Brain microvascular endothelial cell (primary cell): Measurements from ENCODE around the gene ADGRG6.

ENCODE experiments used
- DNase-seq: peaks from one replicate; pipeline ENCODE4 v3.0.0-alpha.2; 2020
- H3K27ac ChIP-seq: fragments of 250-450 bp; sonication (Bioruptor Pico); 2 replicates; pipeline ENCODE4 v1.5.1; 2020; ENCODE audit warnings: mild to moderate bottlenecking, moderate library complexity
- H3K27me3 ChIP-seq: fragments of 250-450 bp; sonication (Bioruptor Pico); replicated peaks from 2 replicates; pipeline ENCODE4 v1.5.1; 2020; ENCODE audit warnings: mild to moderate bottlenecking
- H3K36me3 ChIP-seq: fragments of 250-450 bp; sonication (Bioruptor Pico); replicated peaks from 2 replicates; pipeline ENCODE4 v1.5.1; 2020; ENCODE audit warnings: mild to moderate bottlenecking
- H3K4me3 ChIP-seq: 2 replicates; pipeline ENCODE4 v1.5.1; 2011; ENCODE audit warnings: low read depth, mild to moderate bottlenecking, control low read depth, low read length, moderate library complexity
- in situ Hi-C: cut with HindIII; loops from 2 replicates; pipeline ENCODE4 v1.10.0; 2017; ENCODE audit warnings: low sequenced_read_pairs, low pct_ligation_motif_present
- TF ChIP-seq, protein P1 (sequence below): IDR thresholded peaks from 2 replicates; pipeline ENCODE4 v1.5.1; 2011; ENCODE audit warnings: low read depth, mild to moderate bottlenecking, moderate library complexity, low read length, control low read depth, inconsistent platforms; ENCODE audit errors: missing control alignments

The ADGRG6 gene

DNA sequence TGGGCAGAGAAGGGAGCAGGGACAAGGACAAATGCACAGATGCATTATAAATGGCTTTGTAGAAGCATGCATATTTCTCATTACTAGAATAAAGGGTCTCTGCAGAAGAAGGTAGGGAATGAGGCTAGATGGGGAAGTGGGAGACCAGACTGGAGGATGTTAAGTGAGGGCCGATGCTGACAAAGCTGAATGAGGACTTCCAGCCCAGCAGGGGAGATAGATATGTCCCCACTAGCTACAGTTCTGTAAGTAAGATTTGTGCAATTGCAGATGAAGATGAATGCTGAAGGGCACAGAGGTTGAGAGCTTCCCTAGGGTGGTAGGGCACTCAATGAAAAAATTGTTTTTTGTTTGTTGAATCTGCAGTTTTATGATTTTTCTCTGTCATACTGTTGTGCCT is 16.9 kb downstream of the ADGRG6 start:
- Histone ChIP-seq H3K4me3 (no peak overlapping the region), H3K36me3 (no peaks in the 10 kb centered on the region), H3K27ac (no peak overlapping the region), H3K27me3 (no peaks in the 10 kb centered on the region)
- no peak for DNase-seq
- in situ Hi-C loops, result no loop called here
- TF ChIP-seq, protein P1, sequence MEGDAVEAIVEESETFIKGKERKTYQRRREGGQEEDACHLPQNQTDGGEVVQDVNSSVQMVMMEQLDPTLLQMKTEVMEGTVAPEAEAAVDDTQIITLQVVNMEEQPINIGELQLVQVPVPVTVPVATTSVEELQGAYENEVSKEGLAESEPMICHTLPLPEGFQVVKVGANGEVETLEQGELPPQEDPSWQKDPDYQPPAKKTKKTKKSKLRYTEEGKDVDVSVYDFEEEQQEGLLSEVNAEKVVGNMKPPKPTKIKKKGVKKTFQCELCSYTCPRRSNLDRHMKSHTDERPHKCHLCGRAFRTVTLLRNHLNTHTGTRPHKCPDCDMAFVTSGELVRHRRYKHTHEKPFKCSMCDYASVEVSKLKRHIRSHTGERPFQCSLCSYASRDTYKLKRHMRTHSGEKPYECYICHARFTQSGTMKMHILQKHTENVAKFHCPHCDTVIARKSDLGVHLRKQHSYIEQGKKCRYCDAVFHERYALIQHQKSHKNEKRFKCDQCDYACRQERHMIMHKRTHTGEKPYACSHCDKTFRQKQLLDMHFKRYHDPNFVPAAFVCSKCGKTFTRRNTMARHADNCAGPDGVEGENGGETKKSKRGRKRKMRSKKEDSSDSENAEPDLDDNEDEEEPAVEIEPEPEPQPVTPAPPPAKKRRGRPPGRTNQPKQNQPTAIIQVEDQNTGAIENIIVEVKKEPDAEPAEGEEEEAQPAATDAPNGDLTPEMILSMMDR, result no peak

DNA sequence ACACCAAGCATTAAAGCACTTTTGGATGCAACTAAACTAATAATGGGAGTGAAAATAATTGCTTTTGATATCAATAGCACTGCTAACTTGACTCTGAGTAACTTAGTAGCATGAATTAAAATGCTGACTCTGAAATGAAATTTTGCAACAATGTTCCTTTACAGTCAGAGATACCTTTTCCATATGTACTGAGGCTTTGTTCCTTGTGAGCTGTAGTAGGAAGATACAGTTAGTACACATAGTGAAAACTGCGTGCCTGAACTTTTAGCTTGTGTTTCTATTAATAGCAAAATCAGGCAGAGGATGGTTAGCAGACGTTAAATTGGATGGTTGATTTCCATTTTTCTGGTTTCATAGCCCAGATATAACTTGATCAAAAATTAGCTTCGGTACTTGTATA is 18.6 kb downstream of the ADGRG6 start:
- Histone ChIP-seq H3K27me3 (no peaks in the 10 kb centered on the region), H3K36me3 (no peaks in the 10 kb centered on the region), H3K4me3 (no peak overlapping the region), H3K27ac (no peak overlapping the region)
- TF ChIP-seq, protein P1, result no peak
- DNase-seq, result no peak
- in situ Hi-C loops, result no loop called here

DNA sequence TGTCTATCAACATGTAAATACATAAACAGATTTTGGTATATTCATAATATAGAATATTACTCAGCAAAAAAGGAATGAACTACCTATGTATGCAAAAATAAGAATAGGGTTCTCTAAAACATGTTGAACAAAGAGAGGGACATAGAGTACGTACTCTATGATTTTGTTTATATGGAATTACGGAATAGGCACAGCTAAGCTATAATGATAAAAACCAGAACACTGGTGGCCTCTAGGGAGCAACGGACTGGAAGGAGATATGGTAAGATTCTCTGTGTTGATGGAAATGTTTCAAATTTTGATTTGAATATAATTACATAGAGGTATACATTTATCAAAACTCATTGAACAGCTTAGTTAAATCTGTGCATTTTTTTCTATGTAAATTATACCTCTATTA is 19.6 kb downstream of the ADGRG6 start:
- Histone ChIP-seq H3K27ac (no peak overlapping the region), H3K4me3 (no peak overlapping the region), H3K27me3 (no peaks in the 10 kb centered on the region), H3K36me3 (no peaks in the 10 kb centered on the region)
- TF ChIP-seq, protein P1, result no peak
- no peak for DNase-seq
- in situ Hi-C loops, result no loop called here

DNA sequence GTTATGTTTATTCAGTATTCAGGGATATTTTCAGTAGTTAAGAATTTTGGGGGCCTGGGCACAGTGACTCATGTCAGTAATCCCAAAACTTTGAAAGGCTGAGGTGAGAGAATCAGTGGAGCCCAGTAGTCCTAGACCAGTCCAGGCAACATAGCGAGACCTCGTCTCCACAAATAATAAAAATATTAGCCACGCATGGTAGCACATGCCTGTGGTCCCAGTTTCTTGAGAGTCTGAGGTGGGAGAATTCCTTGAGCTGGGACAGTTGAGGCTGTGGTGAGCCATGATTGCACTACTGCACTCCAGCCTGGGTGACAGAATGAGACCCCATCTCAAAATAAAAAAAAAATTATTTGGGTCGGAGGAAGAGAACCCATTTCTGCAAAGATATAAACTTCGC is 20.3 kb downstream of the ADGRG6 start:
- TF ChIP-seq, protein P1, result no peak
- in situ Hi-C loops, result no loop called here
- no peaks in the 10 kb centered on the region for H3K27me3 ChIP-seq

DNA sequence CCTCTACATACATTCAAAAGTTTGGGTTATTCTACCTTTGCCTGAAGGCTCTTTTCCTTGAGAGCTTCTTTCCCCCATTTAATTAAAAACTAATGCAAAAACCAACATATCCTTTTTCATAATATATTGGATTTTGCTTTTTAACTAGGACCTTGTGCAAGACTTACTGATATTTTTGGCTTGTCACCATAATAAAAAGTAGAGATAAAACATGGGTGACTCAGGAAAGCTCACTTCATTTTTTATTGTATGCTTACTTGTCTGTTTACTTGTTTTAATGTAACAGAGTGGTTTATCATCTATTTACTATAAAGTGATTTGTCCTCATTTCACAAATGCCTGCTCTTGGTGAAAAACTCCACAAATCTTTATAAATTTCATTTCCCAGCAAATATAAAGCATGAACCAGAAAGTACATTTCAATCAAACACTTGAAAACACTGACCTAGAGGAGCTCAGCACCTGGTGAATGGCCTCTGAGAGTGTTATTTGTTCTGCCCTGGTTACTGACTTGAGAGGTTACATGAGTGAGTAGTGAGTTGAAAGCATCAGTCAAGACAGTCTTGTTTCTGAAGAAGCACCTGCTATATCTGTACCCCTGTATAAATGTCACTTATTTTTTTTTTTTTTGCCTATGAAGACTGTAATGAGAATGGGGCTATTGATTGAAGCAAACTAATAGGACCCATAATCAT is 20.8 kb downstream of the ADGRG6 start:
- no peak overlapping the region for H3K4me3 ChIP-seq
- no peak for DNase-seq
- H3K27me3 ChIP-seq, result no peaks in the 10 kb centered on the region
- no peaks in the 10 kb centered on the region for H3K36me3 ChIP-seq
- H3K27ac ChIP-seq, result no peak overlapping the region
- TF ChIP-seq, protein P1, result no peak
- in situ Hi-C loops, result no loop called here

More for the DNA sequence above, 20.3 kb downstream of the ADGRG6 start:
- no peak overlapping the region for H3K4me3 ChIP-seq
- DNase-seq, result no peak
- no peak overlapping the region for H3K27ac ChIP-seq
- no peaks in the 10 kb centered on the region for H3K36me3 ChIP-seq

DNA sequence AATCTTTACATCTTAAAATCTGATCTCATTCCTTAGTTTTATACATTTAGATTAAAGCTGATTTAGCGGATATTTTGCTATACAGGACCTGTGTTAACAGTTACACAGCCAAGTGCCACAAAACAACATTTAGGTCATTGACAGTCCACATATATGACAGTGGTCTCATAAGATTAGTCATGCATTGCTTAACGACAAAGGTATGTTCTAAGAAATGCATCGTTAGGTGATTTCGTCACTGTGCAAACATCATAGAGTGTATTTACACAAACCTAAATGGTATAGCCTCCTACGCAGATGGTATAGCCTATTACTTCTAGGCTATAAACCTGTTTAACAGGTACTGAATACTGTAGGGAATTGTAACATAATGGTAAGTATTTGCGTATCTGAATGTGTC is 21.6 kb downstream of the ADGRG6 start:
- Histone ChIP-seq H3K36me3 (no peaks in the 10 kb centered on the region), H3K27me3 (no peaks in the 10 kb centered on the region), H3K27ac (no peak overlapping the region), H3K4me3 (no peak overlapping the region)
- in situ Hi-C loops, result no loop called here
- TF ChIP-seq, protein P1, result no peak
- DNase-seq, result no peak
